Body of pancreas (tissue), 4 donors: ENCODE measurements around the gene GALNTL6. TPM values are rescaled to one million over a fixed set of nuclear protein-coding genes. Genes with fewer than 3 reads are reported as not detected.
A peak's percentile ranks its signal among the peaks of the same experiment; 100 is the strongest.

Experiments used
- ATAC-seq: fragments of 150-250 bp; one replicate; pipeline ENCODE4 v1.9.1; 2016
- DNase-seq, 4 donors: peaks; one replicate each; pipeline ENCODE4 v3.0.0-alpha.2; 2019
- H3K27ac ChIP-seq, 4 donors: fragments of 200-600 bp; sonication (generic); 1 replicate in 3 of 4; 2 replicates in 1 of 4; pipeline versions ENCODE4 v1.5.1 to v1.6.1; 2016 to 2019; ENCODE audit warnings: mild to moderate bottlenecking in 1 of 4, mixed read lengths in 1 of 4, moderate library complexity in 1 of 4
- H3K27me3 ChIP-seq, 2 donors: fragments of 200-600 bp; sonication (generic); one replicate each; pipeline ENCODE4 v1.6.0; 2016; ENCODE audit warnings: mild to moderate bottlenecking in 1 of 2
- H3K36me3 ChIP-seq, 2 donors: fragments of 200-600 bp; sonication (generic); replicated peaks in 1 of 2; 2 replicates each; pipeline ENCODE4 v1.5.1; 2016; ENCODE audit warnings: low read depth in 2 of 2; ENCODE audit not compliant: insufficient read depth in 1 of 2
- H3K4me1 ChIP-seq: fragments of 200-600 bp; sonication (generic); one replicate; pipeline ENCODE4 v1.6.0; 2016
- H3K4me3 ChIP-seq, 2 donors: fragments of 200-600 bp; sonication (generic); 1 replicate in 1 of 2; 2 replicates in 1 of 2; pipeline ENCODE4 v1.5.1; 2016 to 2019
- H3K9me3 ChIP-seq, 3 donors: fragments of 200-600 bp; sonication (generic); 1 replicate in 2 of 3; 2 replicates in 1 of 3; pipeline ENCODE4 v1.5.1; 2016
- CTCF ChIP-seq, 7 experiments: fragments of 450-650 bp in 4 of 7; fragments of 200-600 bp in 3 of 7; sonication (generic) in 3 of 7; IDR thresholded peaks; one replicate each; pipeline ENCODE4 v1.5.1; 2016 to 2019; ENCODE audit warnings: antibody characterized with exemption in 7 of 7
- POLR2A ChIP-seq, 3 donors: fragments of 450-650 bp; IDR thresholded peaks; one replicate each; pipeline ENCODE4 v1.6.1; 2016; ENCODE audit warnings: antibody characterized with exemption in 3 of 3, mild to moderate bottlenecking in 2 of 3
- WGBS, 2 donors: methylation state at CpG; one replicate each; pipeline ENCODE4 v1.1.5; 2017; 5-methylcytosine and 5-hydroxymethylcytosine counted together
- intact Hi-C: fragments of 100-400 bp; cut with DNase I; formaldehyde crosslinking; loops from one replicate; pipeline ENCODE4 v1.15.1; 2023
- total RNA-seq, 2 donors: library from RNA; depleted of rRNA; stranded (reverse); fragments of >200 nt; gene quantifications; one replicate each; pipeline ENCODE4 v1.1.0, GENCODE V29; 2016

Gene GALNTL6
- total RNA-seq, 2 donors from 2014 or later: 0.26 TPM; not detected in 1

GRCh38 chr4:173056271-173056670 is 1243.1 kb downstream of the GALNTL6 start:
- Histone ChIP-seq H3K27me3 (no peaks in the 10 kb centered on the region), H3K4me3 (no peak overlapping the region), H3K36me3 (no peaks in the 10 kb centered on the region), H3K27ac (peak overlapping the region in 3 of 4 donors; percentile 16 to 66 (median 17)), H3K9me3 (no peaks in the 10 kb centered on the region), H3K4me1 (peaks cover 22% of the 10 kb centered on the region)
- WGBS, 2 donors: 66 to 67% methylated on average over 5 of the region's 5 CpGs
- DNase-seq: no peak
- TF ChIP-seq CTCF (IDR thresholded peaks at IDR 0.05) (no peak), POLR2A (IDR thresholded peaks at IDR 0.05) (no peak)
- no peak for ATAC-seq
- intact Hi-C loops: no loop called here

- no peaks in the 10 kb centered on the region for H3K9me3 ChIP-seq
- intact Hi-C loops: no loop called here
- H3K4me3 ChIP-seq: no peak overlapping the region
- no peaks in the 10 kb centered on the region for H3K27me3 ChIP-seq
- peak in 3 of 4 donors; percentile 19 to 63 (median 30) for DNase-seq
- peak; percentile 45 for ATAC-seq
- peaks cover 22% of the 10 kb centered on the region for H3K4me1 ChIP-seq
- H3K27ac ChIP-seq: peak overlapping the region in 3 of 4 donors; percentile 16 to 66 (median 17)
- H3K36me3 ChIP-seq: no peaks in the 10 kb centered on the region
- no peak for TF ChIP-seq POLR2A (IDR thresholded peaks at IDR 0.05)
- no peak for TF ChIP-seq CTCF (IDR thresholded peaks at IDR 0.05)
- 4 to 13% methylated on average over 2 of the region's 2 CpGs for WGBS, 2 donors
Observed at GRCh38 chr4:173056710-173057109, 1243.5 kb downstream of the GALNTL6 start.

GRCh38 chr4:173057442-173057841 is 1244.2 kb downstream of the GALNTL6 start:
- Histone ChIP-seq H3K27me3 (no peaks in the 10 kb centered on the region), H3K9me3 (no peaks in the 10 kb centered on the region), H3K4me3 (no peak overlapping the region), H3K4me1 (peaks cover 22% of the 10 kb centered on the region), H3K27ac (peak overlapping the region in 2 of 4 donors; percentile 17 to 66), H3K36me3 (no peaks in the 10 kb centered on the region)
- ATAC-seq (no peak), DNase-seq (no peak)
- intact Hi-C loops: no loop called here
- TF ChIP-seq POLR2A (IDR thresholded peaks at IDR 0.05) (no peak), CTCF (IDR thresholded peaks at IDR 0.05) (no peak)
- 31 to 35% methylated on average over 3 of the region's 3 CpGs for WGBS, 2 donors

GRCh38 chr4:173057901-173058300 is 1244.7 kb downstream of the GALNTL6 start:
- no peak overlapping the region for H3K27ac ChIP-seq
- H3K4me3 ChIP-seq: no peak overlapping the region
- intact Hi-C loops: no loop called here
- TF ChIP-seq POLR2A (IDR thresholded peaks at IDR 0.05) (no peak), CTCF (IDR thresholded peaks at IDR 0.05) (no peak)
- DNase-seq (no peak), ATAC-seq (no peak)
- H3K9me3 ChIP-seq: no peaks in the 10 kb centered on the region
- H3K4me1 ChIP-seq: peaks cover 22% of the 10 kb centered on the region
- no peaks in the 10 kb centered on the region for H3K36me3 ChIP-seq
- no peaks in the 10 kb centered on the region for H3K27me3 ChIP-seq
- 83 to 100% methylated on average over 1 of the region's 1 CpG for WGBS, 2 donors

- WGBS, 2 donors: 73 to 77% methylated on average over 4 of the region's 4 CpGs
- Histone ChIP-seq H3K36me3 (no peaks in the 10 kb centered on the region), H3K4me3 (no peak overlapping the region), H3K27ac (no peak overlapping the region), H3K27me3 (no peaks in the 10 kb centered on the region), H3K9me3 (no peaks in the 10 kb centered on the region), H3K4me1 (peaks cover 18% of the 10 kb centered on the region)
- intact Hi-C loops: no loop called here
- ATAC-seq (no peak), DNase-seq (no peak)
- TF ChIP-seq CTCF (IDR thresholded peaks at IDR 0.05) (no peak), POLR2A (IDR thresholded peaks at IDR 0.05) (no peak)
Observed at GRCh38 chr4:173061160-173061559, 1248.0 kb downstream of the GALNTL6 start.
